ENCODE data around the gene ACP7.
"Not testable (repeated sequence)": the region's sequence is repeated elsewhere in the genome, so short reads cannot be mapped to it uniquely, and the experiment has no call there.

ACP7 gene

GRCh38 chr19:39133431-39134270 is 49.5 kb downstream of the ACP7 start:
- no peak for DNase-seq

GRCh38 chr19:39135701-39136100 is 51.5 kb downstream of the ACP7 start:
- DNase-seq, result no peak

GRCh38 chr19:39136225-39136940 is 52.2 kb downstream of the ACP7 start:
- no peak for DNase-seq

- no peak for DNase-seq
Observed at GRCh38 chr19:39137131-39137530, 53.0 kb downstream of the ACP7 start.

- no peak for DNase-seq
Observed at GRCh38 chr19:39138221-39139211, 54.3 kb downstream of the ACP7 start.

GRCh38 chr19:39139305-39139874 is 55.2 kb downstream of the ACP7 start:
- DNase-seq, result no peak

- DNase-seq, result no peak
Observed at GRCh38 chr19:39139971-39140453, 55.8 kb downstream of the ACP7 start.

- DNase-seq, result no peak
Observed at GRCh38 chr19:39140594-39140993, 56.4 kb downstream of the ACP7 start.

- DNase-seq, result no peak
Observed at GRCh38 chr19:39141929-39142328, 57.8 kb downstream of the ACP7 start.

- no peak for DNase-seq
Observed at GRCh38 chr19:39142630-39143029, 58.5 kb downstream of the ACP7 start.

GRCh38 chr19:39143757-39144289 is 59.7 kb downstream of the ACP7 start:
- DNase-seq, result not testable (repeated sequence)

- no peak for DNase-seq
Observed at GRCh38 chr19:39144290-39145071, 60.3 kb downstream of the ACP7 start.

GRCh38 chr19:39145180-39145953 is 61.2 kb downstream of the ACP7 start:
- no peak for DNase-seq

GRCh38 chr19:39146091-39146490 is 61.9 kb downstream of the ACP7 start:
- no peak for DNase-seq

GRCh38 chr19:39146686-39147450 is 62.7 kb downstream of the ACP7 start:
- DNase-seq, result no peak

GRCh38 chr19:39147480-39147879 is 63.3 kb downstream of the ACP7 start:
- DNase-seq, result no peak

GRCh38 chr19:39148939-39149529 is 64.9 kb downstream of the ACP7 start:
- DNase-seq, result no peak

- DNase-seq, result no peak
Observed at GRCh38 chr19:39150235-39150634, 66.1 kb downstream of the ACP7 start.

Measured in SW 1271 (cell line).